AG08396 (cell line): ENCODE data around the gene KLHL5.

Experiments
- DNase-seq: peaks from one replicate; pipeline ENCODE4 v3.0.0; 2012; ENCODE audit warnings: low spot score, mixed read lengths

Gene KLHL5

DNA sequence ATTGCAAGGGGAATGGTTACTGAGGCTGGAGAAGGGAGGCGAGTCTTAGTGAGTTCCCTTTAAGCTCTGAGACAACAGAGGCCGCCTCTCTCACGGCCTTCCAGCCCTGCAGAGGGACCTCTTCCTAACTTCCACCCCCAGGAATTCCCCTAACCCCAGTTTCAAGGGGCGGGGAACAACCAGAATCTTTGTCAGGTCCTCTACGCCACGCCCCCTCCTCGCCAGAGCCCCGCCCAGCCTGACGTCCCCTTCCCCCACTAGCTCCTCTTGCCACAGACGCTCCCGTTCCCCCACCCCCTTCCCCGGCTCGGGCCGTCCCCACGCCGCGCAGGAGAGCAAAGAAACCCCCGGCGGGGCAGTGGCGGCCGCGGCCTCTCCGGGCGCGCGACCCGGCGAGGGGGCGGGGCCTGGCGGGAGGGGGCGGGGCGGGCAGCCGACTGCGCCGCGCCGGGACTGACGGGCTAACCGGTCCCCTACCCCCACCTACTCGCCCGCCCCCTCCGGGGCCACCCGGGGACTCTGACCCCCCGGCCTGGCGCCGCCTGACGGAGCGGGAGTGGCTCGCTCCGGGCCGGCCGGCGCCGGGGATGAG lies 17.6 kb upstream of the KLHL5 start:
- DNase-seq, result peak; percentile 87

DNA sequence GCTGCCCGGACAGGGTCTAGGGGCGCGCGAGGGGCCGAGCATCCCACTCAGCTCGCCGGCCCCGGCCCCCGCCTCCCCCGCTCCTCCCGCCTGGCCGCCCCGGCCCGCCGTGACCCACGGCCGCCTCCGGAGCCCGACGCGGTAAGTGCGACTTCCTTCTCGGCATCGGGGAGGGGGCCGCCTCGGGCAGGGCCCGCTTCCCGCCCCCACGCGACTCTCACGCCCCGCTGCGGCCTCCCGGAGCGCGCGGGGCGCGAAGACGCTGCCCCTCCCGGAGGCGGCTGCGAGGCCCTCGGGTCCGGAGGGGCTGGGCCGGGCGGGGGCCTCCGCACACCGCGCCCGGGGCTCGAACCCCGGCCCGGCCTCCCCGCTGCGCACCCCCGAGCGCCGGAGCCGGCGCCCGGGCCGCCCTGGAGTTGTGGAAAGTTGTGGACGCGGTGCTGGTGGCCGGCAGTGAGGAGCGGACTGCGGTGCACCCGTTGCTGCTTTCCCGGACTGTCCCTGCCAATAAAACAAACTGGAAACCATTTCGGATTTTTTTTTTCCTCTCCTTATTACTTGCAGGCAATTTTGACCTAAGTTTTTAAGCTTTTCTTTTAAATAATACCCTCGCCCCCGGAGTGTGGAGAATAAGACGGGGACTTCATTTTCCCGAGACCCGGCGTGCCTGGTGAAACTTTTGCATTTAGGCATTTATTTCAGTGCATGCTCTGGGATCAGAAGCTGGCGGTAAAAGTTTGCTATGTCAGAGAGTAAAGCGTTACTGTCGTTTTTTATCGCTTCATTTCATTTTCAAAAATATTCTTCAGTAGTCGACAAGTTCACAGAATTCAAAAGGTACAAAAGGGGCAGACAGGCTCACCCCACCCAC lies 16.8 kb upstream of the KLHL5 start:
- peak; percentile 51 for DNase-seq

DNA sequence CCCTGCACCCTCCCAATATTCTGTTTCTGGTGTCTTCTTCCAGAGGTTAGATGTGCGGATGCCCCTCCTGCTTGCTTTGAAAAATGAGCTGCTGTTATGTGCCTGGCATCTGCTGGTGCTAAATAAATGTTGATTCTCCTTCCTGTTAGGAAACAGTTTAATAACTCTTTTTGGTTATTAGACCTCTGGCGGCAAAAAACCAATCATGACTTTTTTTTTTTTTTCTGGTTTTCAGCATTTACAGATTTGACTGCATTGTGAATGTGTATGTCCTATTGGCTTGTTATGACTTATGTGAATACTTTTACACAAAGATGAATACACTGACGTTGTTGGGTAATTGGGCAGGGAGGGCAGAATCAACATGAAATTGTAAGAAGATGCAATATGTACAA lies 16.2 kb upstream of the KLHL5 start:
- no peak for DNase-seq

DNA sequence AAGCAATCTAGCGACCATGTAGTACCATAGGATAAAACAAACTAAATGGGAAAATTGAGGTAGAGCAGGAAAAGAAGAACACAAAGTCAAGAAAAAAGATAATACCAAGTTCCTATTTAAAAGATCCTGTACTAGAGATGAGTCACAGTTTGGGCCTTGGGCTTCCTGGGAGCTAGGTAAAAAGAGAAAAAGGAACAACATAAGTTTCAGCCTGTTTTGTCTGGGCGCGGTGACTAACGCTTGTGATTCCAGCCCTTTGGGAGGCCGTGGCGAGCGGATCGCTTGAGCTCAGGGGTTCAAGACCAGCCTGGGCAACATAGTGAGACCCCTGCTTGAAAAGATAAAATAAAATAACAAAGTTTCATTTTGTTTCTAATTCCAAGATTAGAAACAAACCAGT lies 15.8 kb upstream of the KLHL5 start:
- no peak for DNase-seq

DNA sequence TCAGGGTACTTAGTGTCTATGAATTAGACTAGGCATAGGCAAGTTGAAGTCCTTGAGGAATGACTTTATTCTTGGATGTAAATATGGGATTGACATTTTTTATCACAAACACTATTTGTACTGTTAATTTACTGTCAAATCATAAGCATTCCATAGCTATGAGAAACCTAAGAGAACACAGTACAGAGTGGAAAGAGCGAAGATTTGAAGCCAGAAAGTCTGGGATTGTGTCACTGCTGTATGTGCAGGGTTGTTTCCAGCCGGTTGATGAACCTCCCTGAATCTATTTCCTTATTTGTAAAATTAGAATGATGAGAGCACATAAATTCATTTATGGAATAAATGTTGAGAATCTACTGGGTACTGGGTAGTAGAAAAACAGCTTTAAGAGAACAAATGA lies 14.4 kb upstream of the KLHL5 start:
- DNase-seq, result no peak

DNA sequence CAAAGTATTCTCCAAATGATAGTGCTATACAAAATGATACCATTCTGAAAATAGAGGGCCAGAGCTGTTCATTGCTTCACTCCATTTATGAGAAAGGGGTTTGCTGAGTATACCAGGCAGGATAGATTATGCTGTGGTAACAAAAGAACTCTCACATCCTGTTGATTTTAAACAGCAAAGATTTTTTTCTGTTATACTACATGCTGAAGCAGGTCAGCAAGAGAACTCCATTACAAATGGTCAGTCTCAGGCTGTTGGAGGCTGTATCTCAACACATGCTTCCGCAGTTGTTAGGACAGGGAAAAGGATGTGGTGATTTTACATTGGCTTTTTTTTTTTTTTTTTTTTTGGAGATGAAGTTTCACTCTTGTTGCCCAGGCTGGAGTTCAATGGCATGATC lies 13.7 kb upstream of the KLHL5 start:
- no peak for DNase-seq

DNA sequence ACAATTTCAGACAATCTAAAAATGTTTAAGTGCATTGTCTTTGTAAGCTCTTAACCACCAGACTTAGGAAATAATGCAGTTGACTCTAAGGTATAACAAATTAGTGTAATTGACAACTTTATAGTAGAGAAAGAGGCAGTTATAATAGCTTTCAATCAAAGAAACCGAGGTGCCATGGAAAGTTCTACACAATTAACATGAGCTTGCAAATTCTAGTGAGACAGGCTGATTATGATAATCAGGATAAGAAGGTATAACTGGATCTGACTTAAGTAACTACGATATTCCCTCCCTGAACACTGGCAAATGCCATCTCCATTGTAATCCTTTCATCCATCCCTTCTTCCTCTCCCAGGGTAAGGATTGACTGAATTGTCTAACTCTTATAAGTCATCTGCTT lies 11.4 kb upstream of the KLHL5 start:
- no peak for DNase-seq

DNA sequence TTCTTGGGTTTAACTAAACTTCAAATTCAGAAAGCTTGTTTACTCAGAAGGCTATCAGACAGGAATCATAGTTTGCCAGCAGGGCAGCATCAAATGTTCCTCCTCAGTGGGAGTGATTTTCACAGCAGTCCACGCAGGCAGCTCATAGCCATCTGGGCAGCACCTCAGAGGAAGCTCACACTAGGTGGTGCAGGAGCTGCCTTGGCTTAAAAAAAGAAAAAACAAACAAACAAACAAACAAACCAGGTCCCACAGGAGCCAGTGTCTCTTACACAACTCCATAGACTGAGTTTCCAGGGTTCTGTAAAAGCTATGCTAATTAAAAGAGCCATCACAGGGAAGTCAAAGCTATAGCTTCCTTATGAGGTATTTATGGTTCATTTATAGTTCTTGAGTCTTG lies 10.5 kb upstream of the KLHL5 start:
- no peak for DNase-seq

DNA sequence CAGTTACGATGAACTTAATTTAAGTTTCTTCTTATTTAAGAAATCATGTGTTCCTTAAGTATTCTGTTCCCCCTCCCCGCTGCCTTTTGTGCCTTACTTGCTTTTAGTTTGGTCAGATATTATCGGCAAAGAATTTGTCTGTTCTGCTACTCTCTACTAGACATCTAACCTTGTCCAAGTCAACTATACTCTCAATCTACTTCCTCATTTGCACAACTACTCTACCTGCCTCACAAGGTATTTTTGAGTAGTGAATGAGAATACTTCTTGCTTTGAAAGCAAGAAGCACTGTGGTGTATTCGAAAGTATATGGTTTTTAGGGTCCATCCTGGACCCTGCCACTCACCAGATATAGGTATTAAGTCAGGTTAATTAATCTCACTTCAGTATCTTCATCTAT lies 8.0 kb upstream of the KLHL5 start:
- DNase-seq, result no peak

DNA sequence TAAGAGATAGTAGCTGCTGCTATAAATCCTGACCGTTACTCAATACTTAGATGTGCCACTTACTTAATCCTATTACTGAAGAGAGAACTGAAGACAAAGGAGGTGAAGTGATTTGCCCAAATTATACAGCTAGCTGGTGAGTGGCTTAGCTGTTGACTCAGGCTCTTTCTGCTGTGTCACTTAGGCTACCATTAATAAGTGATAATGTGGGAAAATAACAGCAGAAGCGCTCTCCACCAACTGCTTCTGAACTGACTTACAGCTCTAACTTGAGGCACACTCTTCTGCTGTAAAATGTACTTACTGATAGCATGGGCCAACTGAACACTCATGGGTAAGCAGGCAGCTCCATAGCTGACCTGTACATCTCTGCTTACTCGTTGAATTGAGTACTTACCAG lies 7.5 kb upstream of the KLHL5 start:
- DNase-seq, result no peak

DNA sequence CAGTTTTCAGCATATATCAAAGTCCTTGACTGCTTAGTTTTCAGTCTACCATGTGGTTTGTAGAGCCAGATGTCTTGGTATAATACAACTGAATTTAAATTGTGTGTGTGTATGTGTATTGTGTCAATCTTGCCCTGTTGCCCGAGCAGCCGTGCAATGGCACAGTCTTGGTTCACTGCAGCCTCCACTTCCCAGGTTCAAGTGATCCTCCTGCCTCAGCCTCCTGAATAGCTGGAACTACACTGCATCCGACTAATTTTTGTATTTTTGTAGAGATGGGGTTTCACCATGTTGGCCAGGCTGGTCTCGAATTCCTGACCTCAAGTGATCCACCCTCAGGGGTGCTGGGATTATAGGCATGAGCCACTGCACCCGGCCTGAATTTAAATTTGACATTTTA lies 6.0 kb upstream of the KLHL5 start:
- no peak for DNase-seq

DNA sequence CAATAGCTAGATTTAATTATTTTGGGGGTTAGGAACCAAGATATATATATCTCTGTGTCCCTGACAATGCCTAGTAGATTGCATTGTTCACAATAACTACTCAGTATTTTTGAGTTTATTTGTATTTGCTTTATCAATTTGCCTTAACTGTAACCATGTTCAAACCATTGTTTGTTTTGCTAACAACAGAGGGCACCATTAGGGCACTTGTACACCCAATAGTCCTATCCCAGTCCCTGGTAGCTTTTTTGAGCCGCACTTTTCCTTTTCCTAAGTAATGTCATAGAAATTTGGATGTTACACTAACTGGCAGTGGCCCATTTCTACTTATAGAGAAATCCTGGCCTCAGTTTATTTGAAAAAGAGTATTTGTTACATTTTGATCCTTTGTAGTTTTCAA lies 575 bp upstream of the KLHL5 start:
- no peak for DNase-seq

DNA sequence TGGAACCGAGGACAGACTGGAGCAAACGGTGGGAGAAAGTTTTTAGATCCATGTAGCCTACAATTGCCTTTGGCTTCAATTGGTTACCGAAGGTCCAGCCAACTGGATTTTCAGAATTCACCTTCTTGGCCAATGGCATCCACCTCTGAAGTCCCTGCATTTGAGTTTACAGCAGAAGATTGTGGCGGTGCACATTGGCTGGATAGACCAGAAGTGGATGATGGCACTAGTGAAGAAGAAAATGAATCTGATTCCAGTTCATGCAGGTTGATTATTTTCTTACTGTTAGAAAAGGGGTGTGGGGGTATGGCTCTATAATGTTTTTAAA lies 702 bp downstream of the KLHL5 start:
- DNase-seq, result no peak

DNA sequence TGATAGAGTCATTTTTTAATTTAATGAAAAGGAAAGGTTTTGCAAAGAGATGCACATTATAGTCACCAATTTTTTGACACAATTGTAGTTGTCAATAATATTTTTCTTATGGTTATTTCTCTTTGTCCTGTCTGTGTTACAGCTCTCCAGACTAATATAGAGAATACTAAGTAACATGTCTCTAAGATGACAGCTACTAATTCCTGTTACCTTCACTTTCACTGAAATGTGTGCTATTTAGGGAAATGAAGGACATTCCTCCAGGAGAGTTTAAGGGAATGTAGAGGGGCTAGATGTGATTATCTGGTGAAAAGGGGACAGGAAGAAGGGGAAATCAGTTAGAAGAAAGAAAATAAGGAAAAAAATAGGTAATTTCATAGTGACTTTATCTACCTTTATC lies 1.4 kb downstream of the KLHL5 start:
- DNase-seq, result no peak

DNA sequence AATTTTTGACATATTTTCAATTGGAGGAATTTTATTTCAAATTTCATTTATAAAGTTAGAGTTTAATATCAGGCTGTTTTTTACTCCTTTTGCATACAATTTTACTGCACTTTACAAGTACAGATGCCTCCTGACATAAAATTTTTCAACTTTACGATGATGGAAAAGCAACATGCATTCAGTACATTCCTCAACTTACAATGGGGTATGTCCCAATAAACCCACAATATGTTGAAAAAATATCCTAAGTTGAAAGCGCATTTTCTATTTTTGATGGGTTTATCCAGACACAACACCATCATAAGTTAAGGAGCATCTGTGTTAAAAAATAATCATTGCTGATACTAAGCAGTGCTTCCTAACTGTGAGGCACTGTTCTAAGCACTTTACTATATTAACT lies 4.3 kb downstream of the KLHL5 start:
- DNase-seq, result no peak

DNA sequence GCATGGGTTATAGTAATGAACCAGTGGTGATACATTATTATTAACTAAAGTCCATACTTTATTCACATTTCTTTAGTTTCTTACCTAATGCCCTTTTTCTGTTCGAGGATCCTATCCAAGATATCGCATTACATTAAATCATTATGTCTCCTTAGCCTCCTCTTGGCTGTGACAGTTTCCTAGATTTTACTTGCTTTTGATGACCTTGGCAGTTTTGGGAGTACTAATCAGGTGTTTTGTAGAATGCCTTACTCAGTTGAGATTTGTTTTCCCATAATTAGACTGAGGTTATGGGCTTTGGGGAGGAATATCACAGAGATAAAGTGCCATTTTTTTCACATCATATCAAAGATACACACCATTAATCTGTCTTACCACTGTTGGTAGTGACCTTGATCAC lies 5.0 kb downstream of the KLHL5 start:
- DNase-seq, result no peak

DNA sequence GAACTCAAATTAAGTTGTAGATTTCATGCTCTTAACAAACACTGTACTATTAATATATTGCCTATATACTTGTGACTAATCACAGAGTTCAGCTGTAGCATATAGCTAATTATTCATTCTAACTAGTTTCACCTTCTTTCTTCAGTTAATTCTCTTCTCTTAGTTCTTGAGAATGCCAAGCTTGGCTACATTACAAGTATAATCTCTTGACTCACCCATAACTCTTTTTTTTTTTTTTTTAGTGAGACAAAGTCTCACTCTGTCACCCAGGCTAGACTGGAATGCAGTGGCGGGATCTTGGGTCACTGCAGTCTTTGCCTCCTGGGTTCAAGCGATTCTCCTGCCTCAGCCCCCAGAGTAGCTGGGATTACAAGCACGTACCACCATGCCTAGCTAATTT lies 5.4 kb downstream of the KLHL5 start:
- DNase-seq, result no peak

DNA sequence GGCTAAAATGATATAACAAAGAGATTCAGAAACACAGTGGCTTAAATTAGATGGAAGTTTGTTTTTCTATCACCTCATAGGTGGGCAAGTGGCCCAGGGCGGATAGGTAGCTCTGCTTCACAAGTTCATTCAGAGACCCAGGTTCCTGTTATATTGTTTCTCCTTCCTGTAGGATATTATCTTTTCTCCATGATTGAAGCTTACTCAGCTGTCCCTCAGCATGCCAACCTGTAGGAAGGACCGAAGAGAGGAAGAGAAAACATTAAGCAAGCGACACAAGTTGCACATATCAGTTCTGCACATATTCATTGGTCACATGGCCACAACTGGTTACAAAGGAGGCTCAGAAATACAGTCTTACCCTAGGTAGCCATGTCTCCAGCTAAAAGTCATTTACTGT lies 6.9 kb downstream of the KLHL5 start:
- DNase-seq, result no peak

DNA sequence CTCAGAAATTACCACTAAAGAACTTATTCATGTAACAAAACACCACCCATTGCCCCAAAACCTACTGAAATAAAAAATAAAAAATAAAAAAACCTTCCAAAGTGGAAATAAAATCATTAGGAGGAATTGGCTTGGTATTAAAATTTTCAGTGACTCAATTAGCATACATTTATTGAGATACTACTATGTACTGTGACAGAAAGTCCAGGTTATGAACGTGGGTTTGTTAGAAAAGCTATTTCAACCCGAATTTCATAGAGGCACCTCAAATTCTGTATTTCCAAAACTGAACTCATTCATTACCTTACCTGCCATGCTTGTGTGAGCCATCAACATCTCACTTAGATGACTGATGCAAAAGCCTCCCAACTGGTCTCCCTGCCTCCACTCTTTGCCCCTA lies 16.8 kb downstream of the KLHL5 start:
- DNase-seq, result no peak

DNA sequence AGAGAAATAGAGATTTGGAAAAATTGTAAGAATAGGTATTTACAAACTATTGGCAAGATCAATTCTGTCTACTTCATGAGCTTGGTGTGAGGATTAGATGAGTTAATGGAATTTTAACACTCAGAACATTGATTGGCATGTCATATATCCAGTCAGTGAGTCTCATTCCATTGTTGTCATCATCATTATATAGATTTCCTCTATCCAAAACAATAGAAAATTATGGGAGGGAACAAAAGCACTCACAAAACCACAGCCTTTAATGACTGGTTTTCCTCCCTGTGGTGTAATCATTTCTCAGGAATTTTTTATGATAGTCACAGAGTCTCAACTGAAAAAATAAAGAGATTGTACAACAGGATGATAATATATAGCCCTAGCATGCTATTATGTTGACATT lies 21.1 kb downstream of the KLHL5 start:
- no peak for DNase-seq

DNA sequence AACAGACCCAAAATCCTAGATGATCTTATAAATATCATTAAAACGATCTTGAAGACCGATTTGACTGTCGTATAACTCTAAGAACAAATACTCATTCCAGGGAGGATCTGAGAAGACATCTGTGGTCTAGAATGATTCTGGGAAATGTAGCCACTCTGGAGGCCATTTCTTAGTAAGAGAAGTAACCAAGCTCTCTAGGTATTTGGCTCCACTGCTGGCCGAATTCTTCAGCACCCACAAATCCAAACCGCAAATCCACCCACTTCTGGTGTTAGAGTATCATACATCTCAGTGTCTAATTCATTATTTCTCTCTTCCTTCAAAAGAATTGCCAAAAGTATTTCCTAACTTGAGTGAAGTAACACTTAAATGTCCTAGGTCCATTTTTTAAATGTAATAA lies 23.9 kb downstream of the KLHL5 start:
- no peak for DNase-seq

DNA sequence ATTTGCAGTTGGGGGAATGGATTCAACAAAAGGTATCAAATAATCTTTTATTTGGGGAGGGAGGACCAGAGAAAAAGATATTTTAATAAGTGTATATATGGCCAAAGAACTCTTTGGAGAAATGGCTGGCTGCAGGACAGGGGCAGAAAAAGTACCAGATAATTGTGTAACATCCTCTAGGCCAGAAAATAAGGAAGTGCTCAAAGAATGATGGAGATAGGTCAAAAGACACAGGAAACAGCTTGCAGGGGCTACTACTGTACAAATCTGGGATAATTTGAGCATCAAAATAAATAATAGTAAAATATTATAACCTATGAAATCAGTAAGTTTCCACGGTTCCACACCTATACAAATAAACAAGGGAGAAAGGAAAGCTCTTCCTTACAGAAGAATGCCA lies 34.8 kb downstream of the KLHL5 start:
- no peak for DNase-seq

DNA sequence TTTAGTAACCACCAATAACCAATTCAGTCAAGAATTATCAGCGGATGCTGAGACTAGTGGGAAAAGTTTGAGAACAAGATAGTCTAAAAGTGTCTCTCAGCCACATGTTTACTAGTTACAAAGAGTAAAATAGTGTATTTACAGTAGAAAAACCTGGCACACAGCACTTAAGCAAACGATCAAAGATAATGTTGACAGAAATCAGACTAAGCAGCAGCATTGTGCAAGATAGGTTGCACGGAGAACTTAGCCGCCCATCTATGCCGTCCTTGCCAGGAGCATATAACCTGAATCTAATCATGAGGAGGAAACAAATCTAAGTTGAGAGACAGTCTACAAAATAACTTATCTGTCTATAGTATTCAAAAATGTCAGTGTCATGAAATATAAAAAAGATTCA lies 35.3 kb downstream of the KLHL5 start:
- DNase-seq, result no peak

DNA sequence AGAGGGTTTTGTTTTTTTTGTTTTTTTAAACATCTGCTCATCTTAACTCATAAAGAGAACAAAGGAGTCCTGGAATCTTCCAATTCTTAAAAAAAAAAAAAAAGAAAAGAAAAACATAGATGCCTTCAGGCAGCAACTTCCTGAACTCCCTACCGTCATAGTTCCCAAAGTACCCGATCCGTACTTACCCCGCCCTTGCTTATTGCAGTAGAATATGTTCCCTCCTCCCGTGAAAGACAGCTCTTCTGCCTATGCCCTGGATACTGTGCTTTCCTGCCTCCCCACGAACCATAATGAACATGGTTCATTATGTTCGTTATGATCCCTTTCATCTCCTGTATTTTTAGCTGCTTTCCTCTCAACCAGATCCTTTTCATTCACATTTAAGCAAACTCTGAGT lies 40.3 kb downstream of the KLHL5 start:
- DNase-seq, result no peak
